ENCODE results near the gene WDR48.

DNA sequence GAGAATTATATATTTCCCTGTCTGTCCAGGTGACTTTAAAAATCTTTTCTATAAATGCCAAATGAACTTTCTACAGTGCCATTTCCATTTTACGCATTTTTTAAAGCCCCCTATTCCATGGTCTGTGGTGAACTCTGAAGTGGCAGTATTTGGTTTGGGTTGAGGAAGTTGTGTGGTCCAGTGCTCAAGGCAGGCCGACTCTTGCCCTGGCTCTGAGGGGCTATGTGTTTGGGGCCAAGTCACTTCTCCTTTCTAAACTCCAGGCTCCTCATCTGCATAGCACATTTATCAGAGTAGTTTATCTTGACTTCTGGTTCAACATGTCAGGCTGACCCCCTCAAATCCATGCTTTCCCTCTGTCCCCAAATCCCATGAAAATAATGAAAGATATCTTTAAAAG lies 69.8 kb downstream of the WDR48 start:
- no peak for TF ChIP-seq RFX7 (CRISPR knock-in tag; IDR thresholded peaks at IDR 0.05)
- TF ChIP-seq CEBPG (CRISPR knock-in tag; IDR thresholded peaks at IDR 0.05) = no peak
- TF ChIP-seq CEBPG (tag; conservative IDR thresholded peaks at IDR 0.05 in 1 of 2, IDR thresholded peaks at IDR 0.05 in 1 of 2) = no peak
- TF ChIP-seq, protein P1, sequence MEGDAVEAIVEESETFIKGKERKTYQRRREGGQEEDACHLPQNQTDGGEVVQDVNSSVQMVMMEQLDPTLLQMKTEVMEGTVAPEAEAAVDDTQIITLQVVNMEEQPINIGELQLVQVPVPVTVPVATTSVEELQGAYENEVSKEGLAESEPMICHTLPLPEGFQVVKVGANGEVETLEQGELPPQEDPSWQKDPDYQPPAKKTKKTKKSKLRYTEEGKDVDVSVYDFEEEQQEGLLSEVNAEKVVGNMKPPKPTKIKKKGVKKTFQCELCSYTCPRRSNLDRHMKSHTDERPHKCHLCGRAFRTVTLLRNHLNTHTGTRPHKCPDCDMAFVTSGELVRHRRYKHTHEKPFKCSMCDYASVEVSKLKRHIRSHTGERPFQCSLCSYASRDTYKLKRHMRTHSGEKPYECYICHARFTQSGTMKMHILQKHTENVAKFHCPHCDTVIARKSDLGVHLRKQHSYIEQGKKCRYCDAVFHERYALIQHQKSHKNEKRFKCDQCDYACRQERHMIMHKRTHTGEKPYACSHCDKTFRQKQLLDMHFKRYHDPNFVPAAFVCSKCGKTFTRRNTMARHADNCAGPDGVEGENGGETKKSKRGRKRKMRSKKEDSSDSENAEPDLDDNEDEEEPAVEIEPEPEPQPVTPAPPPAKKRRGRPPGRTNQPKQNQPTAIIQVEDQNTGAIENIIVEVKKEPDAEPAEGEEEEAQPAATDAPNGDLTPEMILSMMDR (IDR thresholded peaks at IDR 0.05 in 2 of 3, conservative IDR thresholded peaks at IDR 0.05 in 1 of 3; ENCODE audit: insufficient read depth in 2 of 3, low read depth in 1 of 3, low read length in 3 of 3) = no peak
- TF ChIP-seq RBM14 (IDR thresholded peaks at IDR 0.05; ENCODE audit: borderline replicate concordance, insufficient read depth, low read depth, low read length) = no peak
- no peak for TF ChIP-seq HDAC2 (IDR thresholded peaks at IDR 0.05)
